ACC112 (cell line): ENCODE data around the gene LRRN2.

ENCODE experiments used
- H2AFZ ChIP-seq: fragments of 200-600 bp; sonication (generic); one replicate; pipeline ENCODE4 v1.6.0; 2017; ENCODE audit warnings: antibody characterized with exemption, low read length; ENCODE audit not compliant: unreplicated experiment
- H3K27ac ChIP-seq: fragments of 200-600 bp; sonication (generic); 2 replicates; pipeline ENCODE4 v1.5.1; 2014; ENCODE audit warnings: low read depth, mild to moderate bottlenecking, antibody characterized with exemption, low read length, moderate library complexity
- H3K27me3 ChIP-seq: fragments of 200-600 bp; sonication (generic); 2 replicates; pipeline ENCODE4 v1.6.1; 2014; ENCODE audit warnings: mild to moderate bottlenecking, antibody characterized with exemption, low read length, moderate library complexity, mixed read lengths; ENCODE audit not compliant: insufficient read depth
- H3K36me3 ChIP-seq: fragments of 200-600 bp; sonication (generic); 2 replicates; pipeline ENCODE4 v1.6.1; 2016; ENCODE audit warnings: mild to moderate bottlenecking, antibody characterized with exemption, low read length, moderate library complexity, mixed read lengths; ENCODE audit not compliant: insufficient read depth
- H3K4me1 ChIP-seq: fragments of 200-600 bp; sonication (generic); one replicate; pipeline ENCODE4 v1.6.1; 2016; ENCODE audit warnings: low read length, mixed read lengths; ENCODE audit not compliant: insufficient read depth, unreplicated experiment, control insufficient read depth
- H3K4me3 ChIP-seq: fragments of 200-600 bp; sonication (generic); 2 replicates; pipeline ENCODE4 v1.5.1; 2014; ENCODE audit warnings: mild to moderate bottlenecking, low read depth, low read length
- H3K79me2 ChIP-seq: fragments of 200-600 bp; sonication (generic); one replicate; pipeline ENCODE4 v1.6.0; 2016; ENCODE audit warnings: low read length; ENCODE audit not compliant: control insufficient read depth, unreplicated experiment, insufficient read depth

LRRN2 gene

DNA sequence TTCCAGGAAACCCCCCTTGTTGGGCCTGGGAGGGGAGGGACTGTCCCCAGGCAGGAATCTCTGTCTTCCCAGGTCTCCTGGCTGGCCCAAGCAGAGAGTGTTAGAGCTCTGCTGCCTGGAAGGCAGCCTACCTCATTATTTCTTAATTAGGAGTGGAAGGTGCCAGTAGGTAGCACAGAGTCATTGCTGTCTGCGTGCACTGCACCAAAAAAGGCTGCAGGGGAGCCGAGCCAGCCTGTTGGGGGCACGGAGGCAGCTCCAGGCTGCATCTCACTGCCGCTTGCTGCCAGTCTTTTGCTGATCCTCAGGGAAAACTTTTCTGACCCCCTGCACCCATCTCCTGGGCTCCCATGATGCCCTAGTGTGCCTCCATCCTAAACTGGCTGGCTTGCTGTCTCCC, 58.1 kb downstream of the LRRN2 start:
- Histone ChIP-seq H3K27ac (no peak overlapping the region), H2AFZ (no peak overlapping the region), H3K4me1 (peaks cover 12% of the 10 kb centered on the region), H3K27me3 (peaks cover 39% of the 10 kb centered on the region), H3K79me2 (no peaks in the 10 kb centered on the region), H3K4me3 (no peak overlapping the region), H3K36me3 (no peaks in the 10 kb centered on the region)

DNA sequence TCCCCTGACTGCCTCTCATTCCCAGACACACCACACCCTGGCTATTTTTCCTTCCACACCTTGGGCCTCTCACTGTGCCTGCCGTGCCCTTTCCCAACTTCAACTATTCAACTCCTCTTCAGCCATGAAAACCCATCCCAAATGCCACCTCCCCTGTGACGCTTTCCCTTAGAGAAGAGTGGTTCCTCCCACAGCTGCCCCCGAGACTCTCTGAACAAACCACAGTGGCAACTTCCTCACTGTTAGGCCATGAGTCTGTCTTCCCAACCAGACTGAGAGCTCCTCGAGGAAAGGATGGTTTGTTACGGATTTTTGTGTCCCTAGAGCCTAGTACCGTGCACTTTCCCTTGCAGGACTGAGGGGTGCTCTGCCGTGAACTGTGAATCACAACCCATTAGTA, 59.2 kb downstream of the LRRN2 start:
- peaks cover 14% of the 10 kb centered on the region for H3K4me1 ChIP-seq

DNA sequence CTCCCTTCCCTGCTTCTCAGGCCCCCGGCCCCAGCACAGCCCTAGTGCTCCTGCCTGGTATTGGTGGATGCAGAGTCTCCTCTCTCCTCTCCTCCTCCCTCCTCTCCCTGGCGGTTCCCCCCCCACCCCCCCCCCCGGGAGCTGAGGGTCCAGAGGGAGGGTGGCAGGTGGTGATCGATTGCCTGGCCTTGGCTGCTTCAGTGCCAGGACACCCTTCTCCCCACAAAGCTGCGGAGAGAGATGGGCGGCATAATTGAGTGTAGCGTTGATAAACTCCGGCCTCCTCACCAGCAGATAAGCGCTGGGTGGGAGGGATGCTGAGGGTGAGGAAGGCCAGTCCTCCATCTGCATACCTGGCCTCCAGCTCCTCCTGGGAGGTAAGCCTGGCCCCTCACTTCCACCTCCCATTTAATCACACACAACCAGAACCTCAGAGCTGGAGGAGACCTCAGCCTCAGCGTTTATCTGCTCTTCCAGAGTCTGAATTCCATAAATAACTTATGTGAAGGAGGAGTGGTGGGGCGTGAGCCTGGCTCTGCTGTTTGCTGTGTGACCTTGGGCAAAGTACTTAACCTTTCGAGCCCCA, 60.8 kb downstream of the LRRN2 start:
- peaks cover 17% of the 10 kb centered on the region for H3K4me1 ChIP-seq
- no peak overlapping the region for H2AFZ ChIP-seq
- H3K27me3 ChIP-seq = peaks cover 27% of the 10 kb centered on the region
- no peaks in the 10 kb centered on the region for H3K79me2 ChIP-seq
- H3K27ac ChIP-seq = no peak overlapping the region
- no peak overlapping the region for H3K4me3 ChIP-seq
- H3K36me3 ChIP-seq = no peaks in the 10 kb centered on the region

More for the DNA sequence above, 59.2 kb downstream of the LRRN2 start:
- Histone ChIP-seq H3K36me3 (no peaks in the 10 kb centered on the region), H3K79me2 (no peaks in the 10 kb centered on the region), H3K27ac (no peak overlapping the region), H3K27me3 (peaks cover 39% of the 10 kb centered on the region), H2AFZ (no peak overlapping the region), H3K4me3 (no peak overlapping the region)

DNA sequence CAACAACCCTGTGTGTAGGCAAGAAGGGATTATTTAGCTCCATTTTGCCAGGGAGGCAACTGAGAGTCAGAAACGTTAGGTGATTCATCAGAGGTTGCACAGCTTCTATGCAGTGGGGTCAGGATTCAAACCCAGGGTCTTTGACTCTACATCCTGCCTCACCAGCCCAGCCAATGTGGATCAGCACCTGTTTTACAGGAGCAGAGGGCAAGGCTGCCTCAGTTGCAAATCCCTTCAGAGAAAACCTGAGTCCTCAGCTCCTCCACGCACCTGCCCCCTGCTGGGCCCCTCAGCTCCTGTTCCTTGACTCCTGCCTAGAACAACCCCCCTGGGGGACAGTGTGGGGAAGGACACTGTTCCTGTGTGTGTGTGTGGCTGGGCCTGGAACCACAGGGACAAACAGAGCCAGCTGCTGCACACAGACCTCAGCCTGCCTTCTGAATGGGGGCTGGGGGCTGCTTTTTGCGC, 61.6 kb downstream of the LRRN2 start:
- no peak overlapping the region for H2AFZ ChIP-seq
- H3K27ac ChIP-seq = no peak overlapping the region
- H3K4me1 ChIP-seq = peaks cover 17% of the 10 kb centered on the region
- no peak overlapping the region for H3K4me3 ChIP-seq
- H3K36me3 ChIP-seq = no peaks in the 10 kb centered on the region
- peaks cover 20% of the 10 kb centered on the region for H3K27me3 ChIP-seq
- no peaks in the 10 kb centered on the region for H3K79me2 ChIP-seq

DNA sequence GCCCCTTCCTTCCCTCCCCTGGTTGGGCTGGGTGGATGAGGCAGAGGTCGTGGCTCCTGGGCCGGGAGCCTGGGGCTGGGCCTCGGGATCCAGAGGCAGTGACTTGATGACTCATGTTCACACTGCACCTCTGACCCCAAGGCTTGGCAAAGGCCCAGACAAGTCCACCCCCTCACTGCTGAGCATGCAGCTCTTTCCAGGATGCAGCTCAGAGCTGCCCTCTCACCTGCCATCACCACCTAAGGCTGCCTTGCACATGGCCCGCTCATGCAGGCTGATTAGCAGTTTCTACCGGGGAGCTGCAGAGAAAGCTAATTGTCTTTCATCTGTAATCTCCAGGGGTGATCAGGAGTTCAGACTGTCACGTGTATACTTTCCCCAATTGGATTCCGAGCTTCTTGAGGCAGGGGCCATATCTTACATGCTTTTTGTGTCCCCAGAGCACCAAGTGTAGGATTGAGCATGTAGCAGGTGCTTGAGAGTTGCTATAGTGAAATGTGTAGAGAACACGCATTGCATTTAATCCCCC, 62.1 kb downstream of the LRRN2 start:
- Histone ChIP-seq H3K4me1 (peaks cover 17% of the 10 kb centered on the region), H2AFZ (no peak overlapping the region), H3K79me2 (no peaks in the 10 kb centered on the region), H3K36me3 (no peaks in the 10 kb centered on the region), H3K27ac (no peak overlapping the region), H3K27me3 (peaks cover 15% of the 10 kb centered on the region), H3K4me3 (no peak overlapping the region)

DNA sequence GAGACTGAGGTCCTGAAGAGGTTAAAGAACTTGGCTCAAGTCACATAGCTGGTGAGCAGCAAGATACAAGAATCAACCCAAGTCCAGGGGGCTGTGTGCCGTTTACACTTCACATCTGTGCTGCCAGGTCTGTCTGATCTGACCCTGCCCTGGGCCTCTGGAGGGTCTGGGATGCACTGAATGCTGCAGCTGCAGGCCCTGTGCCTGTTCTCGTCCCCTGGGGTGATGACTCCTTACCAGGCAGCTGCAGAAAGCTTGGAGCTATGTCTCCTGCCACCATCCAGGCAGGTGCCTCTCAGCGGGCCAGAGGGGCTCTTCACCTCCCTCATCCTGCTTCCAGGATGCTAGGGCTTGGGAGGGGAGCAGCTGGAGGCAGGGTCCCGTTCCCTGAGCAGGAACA, 63.5 kb downstream of the LRRN2 start:
- Histone ChIP-seq H3K27me3 (peaks cover 3% of the 10 kb centered on the region), H3K4me3 (no peak overlapping the region), H2AFZ (no peak overlapping the region), H3K36me3 (no peaks in the 10 kb centered on the region), H3K27ac (no peak overlapping the region), H3K4me1 (peaks cover 17% of the 10 kb centered on the region), H3K79me2 (no peaks in the 10 kb centered on the region)

DNA sequence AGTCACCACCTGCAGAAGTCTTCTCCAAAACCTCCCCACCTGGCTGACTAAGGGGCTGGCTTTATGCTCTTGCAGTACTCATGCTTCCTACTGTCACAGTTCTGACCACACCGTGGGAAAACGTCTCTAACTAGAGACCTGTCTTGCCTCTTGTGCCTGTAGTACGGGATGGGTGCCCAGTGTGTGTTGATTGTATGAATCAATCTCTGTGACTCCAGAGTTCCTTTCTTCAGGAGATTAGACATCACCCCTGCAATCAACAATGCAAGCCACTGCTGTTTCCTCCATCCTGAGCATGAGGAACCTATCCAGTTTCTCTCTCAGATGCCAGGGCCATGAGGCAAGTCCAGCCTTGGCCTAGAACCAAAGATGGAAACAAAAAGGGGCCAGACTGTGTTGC, 64.1 kb downstream of the LRRN2 start:
- Histone ChIP-seq H2AFZ (no peak overlapping the region), H3K36me3 (no peaks in the 10 kb centered on the region)

DNA sequence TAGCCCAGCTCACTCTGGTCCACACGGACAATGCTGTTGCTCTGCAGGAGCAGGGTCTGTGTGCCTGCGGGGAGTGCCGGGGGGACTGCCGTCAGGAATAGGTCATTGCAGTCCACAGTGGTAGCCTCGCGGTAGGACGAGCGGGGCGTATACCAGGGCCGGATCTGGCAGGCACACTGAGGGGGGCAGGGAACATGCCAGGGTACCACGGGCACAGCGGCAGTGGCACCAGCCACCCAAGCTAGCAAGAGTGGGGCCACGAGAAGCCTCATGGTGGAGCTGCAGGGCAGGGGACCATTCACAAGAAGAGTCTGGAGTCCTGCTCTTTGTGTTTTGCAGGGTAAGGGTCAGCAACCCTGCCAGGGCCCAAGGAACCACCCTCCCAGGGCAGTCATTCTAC, 65.8 kb downstream of the LRRN2 start:
- H3K4me1 ChIP-seq = peaks cover 17% of the 10 kb centered on the region
- no peak overlapping the region for H3K27ac ChIP-seq
- H2AFZ ChIP-seq = no peak overlapping the region
- H3K79me2 ChIP-seq = no peaks in the 10 kb centered on the region
- H3K27me3 ChIP-seq = peaks cover 24% of the 10 kb centered on the region
- H3K4me3 ChIP-seq = no peak overlapping the region
- H3K36me3 ChIP-seq = no peaks in the 10 kb centered on the region

More for the DNA sequence above, 64.1 kb downstream of the LRRN2 start:
- peaks cover 17% of the 10 kb centered on the region for H3K4me1 ChIP-seq
- no peak overlapping the region for H3K4me3 ChIP-seq
- no peak overlapping the region for H3K27ac ChIP-seq
- H3K27me3 ChIP-seq = peaks cover 8% of the 10 kb centered on the region
- no peaks in the 10 kb centered on the region for H3K79me2 ChIP-seq

DNA sequence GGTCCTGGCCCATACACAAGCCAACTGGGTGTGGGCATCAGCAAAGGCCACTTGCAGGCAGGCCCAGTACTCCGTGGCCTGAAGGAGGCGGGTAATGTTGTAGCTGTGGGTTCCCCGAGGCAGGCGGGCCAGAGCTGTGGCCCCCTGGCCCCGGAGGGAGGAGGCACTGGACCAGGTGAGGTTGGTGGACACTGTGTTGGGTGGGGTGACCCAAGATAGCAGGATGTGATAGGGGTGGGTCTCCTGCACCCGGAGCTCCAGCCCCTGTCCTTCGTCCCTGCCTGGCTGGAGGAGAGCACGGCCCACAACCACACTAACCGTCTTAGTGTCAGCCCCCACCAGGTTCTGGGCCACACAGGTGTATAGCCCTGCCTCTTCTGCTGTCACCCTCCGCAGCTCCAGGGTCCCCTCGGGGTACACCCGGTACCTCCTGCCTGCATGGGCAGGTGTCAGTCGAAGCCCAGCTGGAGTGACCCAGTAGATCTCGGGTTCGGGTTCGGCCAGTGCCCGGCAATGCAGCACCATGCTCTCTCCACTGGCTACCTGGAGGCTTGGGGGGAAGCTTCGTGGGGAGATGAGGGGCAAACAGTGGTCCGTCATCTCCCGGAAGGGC, 67.3 kb downstream of the LRRN2 start:
- no peaks in the 10 kb centered on the region for H3K36me3 ChIP-seq
- no peak overlapping the region for H3K4me3 ChIP-seq
- H2AFZ ChIP-seq = no peak overlapping the region
- H3K4me1 ChIP-seq = peaks cover 9% of the 10 kb centered on the region
- no peaks in the 10 kb centered on the region for H3K79me2 ChIP-seq
- H3K27me3 ChIP-seq = peaks cover 36% of the 10 kb centered on the region
- H3K27ac ChIP-seq = no peak overlapping the region

DNA sequence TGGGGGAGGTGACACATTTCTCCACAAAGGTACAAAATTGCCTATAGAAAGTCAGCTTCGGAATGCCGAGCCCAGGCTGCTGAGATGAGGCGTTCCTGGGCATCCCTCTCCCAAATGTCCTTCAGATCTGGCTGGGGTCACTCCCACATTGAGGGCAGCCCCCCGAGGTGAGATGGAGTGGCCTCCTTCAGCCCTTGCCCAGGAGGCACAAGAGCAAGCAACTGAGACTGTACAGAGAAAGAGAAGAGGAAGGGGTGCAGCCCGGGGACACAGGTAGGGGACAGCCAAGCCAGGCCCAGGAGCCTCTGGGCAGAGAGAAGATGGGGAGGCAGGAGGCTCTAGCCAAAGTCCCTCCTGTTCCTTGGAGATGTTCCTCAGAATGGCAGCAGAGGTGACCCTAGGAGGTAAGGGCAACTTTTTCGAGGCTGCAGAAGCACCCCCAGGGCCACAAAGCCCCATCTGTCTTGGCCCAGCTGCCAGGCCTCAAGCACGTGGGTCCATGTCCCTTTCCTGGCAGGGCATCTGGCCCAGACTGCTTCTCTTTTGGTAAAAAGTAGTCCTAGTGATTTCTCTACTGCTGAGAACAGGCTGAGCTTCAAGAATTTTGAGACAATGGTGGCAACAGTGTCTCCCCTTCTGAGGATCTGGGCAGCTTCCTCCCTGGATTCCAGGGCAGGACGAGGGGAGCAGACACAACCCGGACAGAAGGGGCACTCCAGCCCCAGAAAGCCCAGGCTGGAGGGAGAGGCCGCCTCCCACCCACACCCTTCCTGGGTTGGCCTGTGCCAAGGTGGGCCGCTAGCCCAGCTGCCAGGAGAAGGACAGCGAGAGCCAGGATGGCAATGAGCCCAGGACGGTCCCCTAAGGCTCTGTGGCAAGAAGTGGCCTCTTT, 68.0 kb downstream of the LRRN2 start:
- Histone ChIP-seq H3K36me3 (no peaks in the 10 kb centered on the region), H3K4me3 (no peak overlapping the region), H2AFZ (no peak overlapping the region), H3K4me1 (peaks cover 5% of the 10 kb centered on the region), H3K27ac (no peak overlapping the region), H3K27me3 (peaks cover 44% of the 10 kb centered on the region), H3K79me2 (no peaks in the 10 kb centered on the region)
